CD4-positive, alpha-beta T cell treated with Interleukin-17A for 4 hours (primary cell): Measurements from ENCODE around the gene KCNJ9.

Source experiments
- DNase-seq: peaks from one replicate; pipeline ENCODE4 v3.0.0-alpha.2; 2020; ENCODE audit warnings: mixed read lengths

KCNJ9 gene

DNA sequence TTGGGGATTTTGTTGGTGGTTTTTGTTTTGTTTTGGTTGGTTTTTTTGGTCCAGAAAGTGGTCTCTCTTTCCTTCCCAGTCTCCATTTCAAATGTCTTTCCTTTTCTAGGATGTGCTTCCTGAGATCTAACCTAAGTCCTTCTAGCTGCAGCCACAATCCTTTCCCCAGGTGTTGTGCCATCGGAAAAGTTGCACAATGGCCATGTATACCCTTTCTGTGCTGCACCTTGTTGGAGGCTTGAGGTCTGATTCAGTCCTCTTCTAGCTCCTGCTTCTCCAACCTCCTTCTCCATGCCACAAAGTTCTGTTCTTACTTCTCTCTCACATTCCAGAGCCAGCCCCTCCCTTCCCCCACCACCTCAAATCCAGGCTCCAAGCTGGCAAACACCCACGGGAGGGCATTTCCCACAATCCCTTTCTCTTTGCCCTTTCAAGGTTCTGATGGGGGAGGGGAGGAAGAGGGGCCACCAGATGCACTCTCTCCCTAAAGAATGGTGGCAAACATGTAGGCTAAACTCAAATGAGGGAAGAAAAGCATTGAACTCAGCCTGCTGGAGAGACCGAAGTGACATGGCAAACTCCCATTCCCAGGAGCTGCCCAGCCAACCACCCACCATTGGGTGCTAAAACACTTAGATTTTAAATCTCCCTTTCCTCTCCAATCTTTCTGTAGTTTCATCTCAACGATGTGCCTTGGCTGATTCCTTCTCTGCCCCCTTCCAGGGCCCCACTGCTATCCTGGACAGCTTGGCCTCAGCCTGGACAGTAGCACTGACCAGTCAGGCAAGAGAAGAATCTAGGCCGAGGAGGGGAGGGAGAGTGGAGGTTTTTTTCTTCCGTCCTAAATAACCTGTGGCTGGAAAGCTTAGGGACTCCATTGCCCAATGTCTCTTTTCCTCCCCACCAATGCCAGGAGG is 14.3 kb upstream of the KCNJ9 start:
- no peak for DNase-seq

GRCh38 chr1:160068225-160068624 is 13.1 kb upstream of the KCNJ9 start:
- no peak for DNase-seq

- no peak for DNase-seq
Measured at GRCh38 chr1:160069460-160070231, 11.7 kb upstream of the KCNJ9 start, which contains the start of gene KCNJ10. Gene KCNJ10, minus strand, starts transcription at chr1:160070160. Its CDS starts 27,628 bp downstream, at chr1:160042532.

DNA sequence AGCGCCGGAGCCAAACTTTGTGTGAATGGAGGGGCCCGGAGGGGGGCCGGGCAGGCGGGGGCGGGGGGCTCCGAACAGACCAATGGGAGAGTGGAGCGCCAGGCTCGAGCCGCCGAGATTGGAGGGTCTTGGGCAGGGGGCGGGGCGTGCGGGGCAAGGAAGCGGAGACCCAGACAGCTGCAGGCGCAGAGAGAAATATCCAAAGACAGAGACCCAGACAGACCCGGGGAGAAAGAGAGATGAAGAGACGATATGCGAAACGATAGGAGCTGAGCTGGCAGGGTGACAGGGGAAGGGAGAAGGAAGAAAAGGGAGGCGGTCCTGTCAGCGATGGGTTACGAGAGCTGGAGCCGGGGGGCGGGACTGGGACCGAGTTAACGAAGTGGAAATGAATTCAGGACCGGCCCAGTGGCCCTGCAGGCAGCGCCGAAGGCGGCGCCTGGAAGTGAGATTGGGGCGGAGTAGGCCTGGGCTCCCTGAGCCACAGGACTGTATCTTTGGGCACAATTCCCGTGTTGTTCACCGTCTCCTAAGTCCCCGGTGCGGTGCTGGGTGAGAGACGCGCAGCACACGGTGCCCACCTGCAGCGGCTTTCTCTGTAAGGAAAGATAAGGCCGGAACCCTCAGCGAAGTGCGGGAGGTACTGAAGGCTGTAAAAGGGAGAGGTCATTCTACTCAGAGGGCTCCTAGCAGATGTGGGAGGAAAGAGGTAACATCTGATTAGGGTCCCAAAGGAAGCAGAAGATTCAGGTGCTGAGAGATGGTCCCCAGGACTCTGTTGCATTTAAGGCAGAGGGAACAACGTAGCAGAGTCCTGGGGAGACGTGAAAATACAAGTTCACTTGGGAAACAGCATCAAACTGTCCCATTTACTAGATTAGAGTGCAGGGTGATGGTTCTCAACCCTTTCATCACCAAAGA is 10.8 kb upstream of the KCNJ9 start:
- peak; percentile 85 for DNase-seq

DNA sequence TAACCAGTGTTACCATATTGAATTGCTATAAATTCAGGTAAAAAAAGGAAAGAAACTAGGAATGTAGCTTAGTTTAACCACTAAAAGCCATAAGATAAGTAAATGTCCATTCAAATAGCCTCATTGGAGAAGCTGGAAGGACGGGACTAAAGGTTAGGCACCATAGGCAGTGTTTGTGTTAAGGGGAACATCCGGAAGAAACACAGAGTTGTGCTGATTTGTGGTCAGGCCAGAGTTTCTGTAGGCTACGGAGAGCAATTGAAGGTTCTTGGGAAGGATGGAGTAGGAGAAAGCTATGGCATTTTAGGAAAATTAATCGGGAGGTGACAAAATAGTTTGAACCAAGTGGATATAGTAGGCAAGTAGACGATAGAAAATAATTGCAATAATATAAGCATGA is 10.0 kb upstream of the KCNJ9 start:
- no peak for DNase-seq

DNA sequence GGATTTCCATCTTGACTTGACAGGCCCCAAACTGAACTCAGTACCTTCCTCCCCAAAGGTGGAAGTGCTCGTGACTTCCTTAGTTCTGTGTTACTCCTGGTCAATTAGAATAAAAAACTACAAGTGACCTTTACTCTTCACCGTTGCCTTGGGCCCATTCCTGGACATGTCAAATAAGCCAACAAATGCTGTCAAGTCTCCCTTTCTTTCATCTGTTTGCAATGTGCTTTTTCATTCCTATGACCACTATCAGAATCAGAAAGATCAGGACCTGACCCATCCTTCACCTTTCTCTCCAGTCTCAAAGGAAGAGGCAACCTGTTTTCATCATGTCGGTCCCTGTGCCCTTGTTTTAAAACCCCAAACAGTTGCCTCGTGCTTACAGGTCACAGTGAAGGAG is 6.5 kb upstream of the KCNJ9 start:
- DNase-seq = no peak

GRCh38 chr1:160075836-160076235 is 5.5 kb upstream of the KCNJ9 start:
- DNase-seq = no peak

GRCh38 chr1:160076295-160076694 is 5.0 kb upstream of the KCNJ9 start:
- no peak for DNase-seq

DNA sequence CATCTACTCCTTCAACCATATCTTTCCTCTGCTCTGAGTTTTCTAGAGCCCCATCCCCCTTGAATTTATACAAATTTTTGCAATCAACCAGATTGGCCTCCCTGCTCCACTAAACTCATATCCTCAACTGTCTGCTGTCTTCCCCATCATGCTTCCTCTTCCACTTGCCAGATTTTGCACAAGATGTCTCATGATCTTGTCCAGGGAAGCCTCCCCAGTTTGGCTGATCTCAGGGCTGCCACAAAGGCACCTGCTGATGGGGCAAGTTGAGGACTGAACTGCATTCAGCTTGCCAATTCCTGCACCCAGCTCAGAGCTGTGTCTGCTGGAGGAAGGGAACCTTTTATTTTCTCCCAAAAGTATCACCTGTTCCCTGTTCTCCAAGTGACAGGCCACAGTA is 3.9 kb upstream of the KCNJ9 start:
- DNase-seq = no peak

DNA sequence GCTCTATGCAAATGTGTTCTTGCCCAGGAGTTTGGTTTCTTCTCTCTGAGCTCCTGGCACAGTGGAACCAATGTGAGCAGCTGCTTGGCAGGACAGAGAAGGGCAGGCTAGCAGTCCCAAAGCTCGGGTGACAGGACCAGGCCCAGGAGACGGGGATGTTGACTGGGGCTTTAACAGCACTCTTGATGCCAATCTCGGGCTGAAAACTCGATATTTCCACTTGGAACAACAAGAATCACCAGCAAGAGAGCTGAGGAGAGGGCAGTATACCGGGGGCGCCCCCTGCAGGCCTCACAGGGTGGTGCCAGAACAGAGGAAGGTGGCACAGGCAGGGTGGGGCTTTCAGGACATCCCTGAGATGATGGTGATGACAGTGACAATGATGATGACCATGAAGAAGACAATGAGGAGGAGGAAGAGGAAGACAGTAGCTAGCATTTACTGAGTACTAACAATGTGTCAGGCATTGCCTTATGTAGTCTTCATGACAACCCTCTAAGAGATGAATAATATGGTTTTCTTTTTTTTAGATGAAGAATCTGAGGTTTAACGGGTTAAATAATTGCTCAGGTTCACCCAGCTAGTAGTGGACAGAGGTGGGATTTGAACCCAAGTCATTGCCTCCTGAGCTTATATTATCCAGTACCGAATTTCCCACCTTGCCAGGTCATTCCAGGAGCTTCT is 2.7 kb upstream of the KCNJ9 start:
- DNase-seq = peak; percentile 66

DNA sequence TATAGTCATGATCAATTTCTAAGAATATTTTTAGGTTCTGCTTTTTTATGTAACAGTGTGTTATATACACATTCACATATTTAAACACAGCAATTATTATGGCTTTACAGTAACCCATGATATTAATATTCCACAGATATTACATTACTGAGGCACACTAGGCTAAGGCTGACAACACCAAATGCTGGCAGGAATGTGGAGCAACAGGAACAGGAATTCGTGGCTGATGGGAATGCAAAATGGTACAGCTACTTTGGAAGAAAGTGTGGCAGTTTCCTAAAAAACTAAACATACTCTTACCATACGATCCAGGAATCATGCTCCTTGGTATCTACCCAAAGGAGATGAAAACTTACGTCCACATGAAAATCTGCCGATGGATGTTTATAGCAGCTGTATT is 1.9 kb upstream of the KCNJ9 start:
- no peak for DNase-seq

- no peak for DNase-seq
Measured at GRCh38 chr1:160080381-160081100, 797 bp upstream of the KCNJ9 start.

DNA sequence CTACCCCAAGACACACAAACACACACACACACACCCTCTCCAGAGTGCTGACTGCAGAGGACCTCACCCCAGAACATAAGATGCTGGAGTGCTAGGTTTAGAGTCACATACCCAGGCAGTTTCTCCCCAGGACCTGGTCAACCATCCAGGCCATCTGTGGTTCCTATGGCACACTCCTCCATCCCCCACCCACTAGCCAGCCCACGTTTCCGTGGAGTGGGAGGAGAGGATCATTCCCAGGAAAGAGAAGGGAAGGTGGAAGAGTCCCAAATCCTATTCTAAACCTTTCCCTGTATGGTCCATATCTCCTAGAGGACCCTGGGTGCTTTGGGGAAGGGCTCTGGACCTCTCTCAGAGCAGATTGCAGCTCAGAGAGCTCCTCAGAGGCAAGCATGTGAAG is 1.1 kb downstream of the KCNJ9 start:
- no peak for DNase-seq

DNA sequence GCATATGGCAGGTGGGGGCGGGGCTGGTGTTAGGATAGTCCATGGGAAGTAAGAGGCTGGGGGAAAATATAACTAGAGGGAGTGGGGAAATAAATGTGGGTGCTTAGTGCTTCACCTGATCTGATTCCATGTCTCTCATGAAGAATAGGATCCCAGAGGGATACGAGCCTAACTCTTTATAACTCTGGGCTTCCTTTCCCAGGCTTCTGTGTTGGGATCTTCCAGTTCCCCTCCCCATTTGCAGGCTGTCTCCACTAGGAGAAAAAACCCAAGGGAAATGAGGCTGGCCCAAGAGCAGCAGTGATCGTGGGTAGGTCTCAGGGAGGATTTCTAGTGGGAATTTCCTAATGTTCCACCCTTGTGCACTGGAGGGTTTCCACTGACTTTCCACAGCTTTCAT is 1.6 kb downstream of the KCNJ9 start:
- no peak for DNase-seq

GRCh38 chr1:160083968-160084770 is 2.8 kb downstream of the KCNJ9 start:
- peak; percentile 86 for DNase-seq

DNA sequence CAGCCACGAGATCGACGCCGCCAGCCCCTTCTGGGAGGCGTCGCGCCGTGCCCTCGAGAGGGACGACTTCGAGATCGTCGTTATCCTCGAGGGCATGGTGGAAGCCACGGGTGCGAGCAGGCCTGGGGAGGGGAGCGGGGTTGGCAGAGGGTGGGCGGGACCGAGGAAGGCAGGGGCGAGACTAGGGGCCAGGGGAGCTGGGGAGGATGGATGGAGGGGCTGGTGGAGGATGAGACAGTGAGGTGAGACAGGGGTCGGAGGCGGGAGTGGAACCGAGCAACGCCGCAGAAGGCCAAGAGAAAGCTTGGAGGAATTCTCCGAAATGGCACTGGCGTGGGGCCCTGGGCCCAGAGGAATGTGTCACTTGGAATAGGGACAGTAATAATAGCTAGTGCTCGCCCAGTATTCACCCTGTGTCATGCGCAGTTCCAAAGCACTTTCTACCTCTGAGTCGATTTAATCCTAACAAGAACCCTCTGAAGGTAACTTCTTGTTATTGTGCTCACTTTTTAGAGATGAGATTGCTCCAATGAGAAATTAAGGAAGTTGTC is 3.5 kb downstream of the KCNJ9 start:
- DNase-seq = no peak

DNA sequence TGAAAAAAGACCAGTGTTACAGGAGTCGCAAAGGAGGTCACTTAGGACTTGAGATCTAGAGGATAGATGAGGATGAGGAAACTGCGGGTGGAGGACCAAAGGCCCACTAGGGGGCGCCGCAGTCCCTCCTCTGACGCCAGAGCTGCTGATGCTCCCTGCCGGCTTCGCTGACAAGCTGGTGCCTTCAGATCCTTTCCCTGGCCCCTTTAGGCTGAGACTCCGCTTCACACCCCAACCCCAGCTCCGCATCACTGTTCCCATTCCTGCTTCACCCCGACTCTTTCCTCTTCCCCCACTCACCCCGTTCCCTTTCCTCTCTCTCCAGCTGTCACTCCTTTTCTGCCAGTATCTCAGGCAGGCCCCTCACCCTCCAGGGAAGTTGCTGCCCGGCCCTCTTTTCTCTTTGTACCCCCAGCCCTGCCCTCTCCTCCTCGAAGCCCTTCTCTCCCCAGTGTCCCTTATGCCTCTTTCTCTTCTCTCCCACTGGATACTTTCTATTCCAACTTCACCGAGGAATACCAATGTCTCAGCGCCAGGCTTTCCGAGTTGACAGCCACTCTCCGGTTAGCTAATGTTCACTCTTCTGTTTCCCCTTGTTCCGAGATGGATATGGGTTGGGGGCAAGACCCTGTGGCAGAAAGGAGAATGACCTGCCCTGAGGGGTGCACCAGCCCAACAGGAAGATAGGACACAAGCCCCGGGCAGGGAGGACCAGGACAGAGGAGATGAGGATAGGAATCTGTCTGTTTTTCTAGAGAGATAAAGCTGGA is 4.5 kb downstream of the KCNJ9 start:
- DNase-seq = peak; percentile 88

- DNase-seq = no peak
Measured at GRCh38 chr1:160086456-160086892, 5.1 kb downstream of the KCNJ9 start.

GRCh38 chr1:160087118-160087662 is 5.9 kb downstream of the KCNJ9 start:
- DNase-seq = no peak
